K562 (cell line): ENCODE data around the gene RIN3. TPM values are rescaled to one million over a fixed set of nuclear protein-coding genes. Genes with fewer than 3 reads are reported as not detected.

Experiments used
- EP300 ChIP-seq: IDR thresholded peaks from 2 replicates; pipeline ENCODE4 v1.6.1; 2012; ENCODE audit warnings: low read length, improper control_type of control experiment
- EP400 ChIP-seq: fragments of 450-650 bp; IDR thresholded peaks from 2 replicates; pipeline ENCODE4 v1.6.1; 2017; ENCODE audit warnings: antibody characterized with exemption, mild to moderate bottlenecking, moderate library complexity
- FOSL1 ChIP-seq: fragments of 200-800 bp; sonication (Bioruptor generic); conservative IDR thresholded peaks from 2 replicates; pipeline ENCODE4 v1.6.1; 2016; ENCODE audit warnings: missing genetic modification characterization, missing compliant biosample characterization
- GATAD2A ChIP-seq: fragments of 450-650 bp; IDR thresholded peaks from 2 replicates; pipeline ENCODE4 v1.6.1; 2017
- HOXB6 ChIP-seq: fragments of 250-450 bp; sonication (Bioruptor Pico); IDR thresholded peaks from 2 replicates; pipeline ENCODE4 v1.5.1; 2022; ENCODE audit warnings: mild to moderate bottlenecking, borderline replicate concordance
- IRF9 ChIP-seq: fragments of 450-650 bp; IDR thresholded peaks from 2 replicates; pipeline ENCODE4 v1.6.1; 2016; ENCODE audit warnings: missing biosample characterization, missing genetic modification characterization
- MAFK ChIP-seq: IDR thresholded peaks from 2 replicates; pipeline ENCODE4 v1.6.1; 2011; ENCODE audit warnings: low read length, improper control_type of control experiment
- MBD2 ChIP-seq: sonication (generic); IDR thresholded peaks from 2 replicates; pipeline ENCODE4 v1.6.1; 2016; ENCODE audit warnings: low read depth, borderline replicate concordance
- MYC ChIP-seq, 2 experiments: fragments of 250-450 bp in 1 of 2; sonication (Bioruptor Pico) in 1 of 2; IDR thresholded peaks; 2 replicates each; pipeline versions ENCODE4 v1.5.1 to v1.6.1; 2012 to 2021; ENCODE audit warnings: low read depth in 2 of 2, borderline replicate concordance in 1 of 2, improper control_type of control experiment in 1 of 2, low read length in 1 of 2, mild to moderate bottlenecking in 1 of 2, moderate library complexity in 1 of 2
- NCOA4 ChIP-seq: fragments of 450-650 bp; IDR thresholded peaks from 2 replicates; pipeline ENCODE4 v1.6.1; 2018; ENCODE audit warnings: mild to moderate bottlenecking; ENCODE audit not compliant: partially characterized antibody
- RBM14 ChIP-seq: fragments of 200-400 bp; formaldehyde crosslinking; IDR thresholded peaks from 2 replicates; pipeline ENCODE4 v1.6.1; 2018; ENCODE audit warnings: low read depth, mild to moderate bottlenecking, low read length, moderate library complexity, borderline replicate concordance; ENCODE audit not compliant: insufficient read depth
- RCOR1 ChIP-seq, 2 experiments: IDR thresholded peaks; 2 replicates each; pipeline ENCODE4 v1.6.1; 2012; ENCODE audit warnings: low read depth in 2 of 2, low read length in 2 of 2, borderline replicate concordance in 1 of 2, improper control_type of control experiment in 1 of 2
- RERE ChIP-seq: sonication (generic); formaldehyde crosslinking; IDR thresholded peaks from 2 replicates; pipeline ENCODE4 v1.8.0; 2023; ENCODE audit warnings: missing genetic modification reagents, mild to moderate bottlenecking, borderline replicate concordance
- RNF219 ChIP-seq: fragments of 250-450 bp; sonication (Bioruptor Pico); IDR thresholded peaks from 2 replicates; pipeline ENCODE4 v1.5.0; 2022; ENCODE audit warnings: mild to moderate bottlenecking
- SMARCB1 ChIP-seq: IDR thresholded peaks from 2 replicates; pipeline ENCODE4 v1.6.1; 2011; ENCODE audit warnings: improper control_type of control experiment, low read depth; ENCODE audit not compliant: insufficient read length
- SMARCE1 ChIP-seq: fragments of 450-650 bp; IDR thresholded peaks from 2 replicates; pipeline ENCODE4 v1.7.1; 2016; ENCODE audit warnings: mild to moderate bottlenecking
- SNIP1 ChIP-seq: fragments of 450-650 bp; IDR thresholded peaks from 2 replicates; pipeline ENCODE4 v1.7.1; 2017; ENCODE audit warnings: low read depth, mild to moderate bottlenecking
- SPI1 ChIP-seq: IDR thresholded peaks from 2 replicates; pipeline ENCODE4 v1.6.1; 2011; ENCODE audit warnings: low read depth, low read length, control low read depth, borderline replicate concordance
- TAL1 ChIP-seq: fragments of 450-650 bp; IDR thresholded peaks from 2 replicates; pipeline ENCODE4 v1.6.1; 2016; ENCODE audit warnings: mild to moderate bottlenecking
- TCF3 ChIP-seq: sonication (generic); formaldehyde crosslinking; IDR thresholded peaks from 2 replicates; pipeline ENCODE4 v1.4.0; 2020; ENCODE audit warnings: mild to moderate bottlenecking, missing genetic modification reagents
- WHSC1 ChIP-seq: IDR thresholded peaks from one replicate; pipeline ENCODE4 v1.6.1; 2012; ENCODE audit warnings: low read length, control low read depth, inconsistent platforms
- polyA plus RNA-seq, 8 experiments: library from polyadenylated mRNA; depleted of rRNA in 4 of 8; stranded (reverse) in 5 of 8; unstranded in 3 of 8; fragments of >200 nt; fragmentation: Nextera tagmentation in 2 of 8; fragmentation: Illumina TruSeq in 1 of 8; extraction: Ambion mirVana in 2 of 8; extraction: Trizol in 1 of 8; gene quantifications; 2 replicates each; pipeline versions ENCODE4 v1.2.1 to v1.2.3, GENCODE V29; 2011 to 2014; ENCODE audit warnings: inconsistent platforms in 1 of 8, missing spikeins in 1 of 8
- total RNA-seq, 7 experiments: library from RNA; depleted of rRNA in 6 of 7; stranded (reverse); fragments of >200 nt in 6 of 7; fragmentation: Illumina TruSeq in 2 of 7; extraction: Trizol in 2 of 7; gene quantifications; 2 replicates each; pipeline versions ENCODE4 v1.2.1 to v1.2.3, GENCODE V29; 2011 to 2021; ENCODE audit warnings: low replicate concordance in 1 of 7

Gene RIN3
- total and polyA plus RNA-seq, 9 of the 15 experiments (the other 6 are each of a cell fraction or from before 2014, with no cell fraction given): 0.01 to 0.49 (median 0.08) TPM; not detected in 5

GRCh38 chr14:92733007-92733406 lies 219.4 kb downstream of the RIN3 start (continued):
- no peak for TF ChIP-seq SNIP1
- no peak for TF ChIP-seq IRF9 (tag)
- no peak for TF ChIP-seq RNF219 (CRISPR knock-in tag)
- no peak for TF ChIP-seq MYC (IDR thresholded peaks at IDR 0.05; ENCODE audit: low read depth, low read length)
- no peak for TF ChIP-seq MYC (CRISPR knock-in tag; IDR thresholded peaks at IDR 0.05; ENCODE audit: borderline replicate concordance, low read depth)
- 0 out of 4 replicates have a peak, but pooled peaks of 1 of the 2 experiments have one; percentile 23 for TF ChIP-seq RCOR1 (IDR thresholded peaks at IDR 0.05; ENCODE audit: borderline replicate concordance in 1 of 2, low read depth in 2 of 2, low read length in 2 of 2)
- TF ChIP-seq NCOA4: no peak
- TF ChIP-seq HOXB6: no peak
- TF ChIP-seq EP400: no peak
- TF ChIP-seq TAL1: peak; percentile 64
- no peak for TF ChIP-seq GATAD2A
- no peak for TF ChIP-seq MAFK
- no peak for TF ChIP-seq WHSC1
- peak; percentile 45; the same call in 1 of the 2 replicates for TF ChIP-seq SMARCE1
- peak; percentile 42 for TF ChIP-seq FOSL1 (tag)
- TF ChIP-seq RBM14: no peak
- no peak for TF ChIP-seq MBD2
- TF ChIP-seq EP300: peak; percentile 37
- TF ChIP-seq SMARCB1: no peak
- peak; percentile 48 for TF ChIP-seq TCF3
- TF ChIP-seq RERE (CRISPR knock-in tag): no peak
- no peak for TF ChIP-seq SPI1
